HG02642 (cell line): Measurements from ENCODE around the gene CD177.
"Not testable (repeated sequence)": the region's sequence is repeated elsewhere in the genome, so short reads cannot be mapped to it uniquely, and the experiment has no call there.

Experiments
- ATAC-seq: cut with Tn5 transposase; IDR thresholded peaks from one replicate; pipeline ENCODE4 v1.9.1; 2021; ENCODE audit warnings: mild to moderate bottlenecking; ENCODE audit not compliant: unreplicated experiment, poor library complexity

Gene CD177

DNA sequence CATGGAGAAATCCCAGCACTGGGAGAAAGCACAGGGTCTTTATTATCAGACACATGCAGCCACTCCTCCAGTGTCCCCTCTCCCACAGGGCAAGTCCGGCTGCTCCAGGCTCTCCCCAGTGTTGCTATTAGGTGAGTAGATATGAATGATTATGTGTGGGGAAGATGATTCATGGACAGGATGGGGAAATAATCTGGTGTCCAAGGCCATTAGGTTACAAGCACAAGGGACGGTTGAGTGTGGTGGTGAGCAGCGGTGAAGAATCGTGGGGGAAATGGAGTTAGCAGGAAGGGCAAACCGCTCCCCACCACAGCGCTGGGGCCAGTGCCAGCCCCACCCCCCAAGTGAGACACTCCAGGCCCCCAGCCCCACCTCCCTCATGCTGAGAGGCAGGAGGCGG lies 19.0 kb downstream of the CD177 start:
- ATAC-seq: no peak

DNA sequence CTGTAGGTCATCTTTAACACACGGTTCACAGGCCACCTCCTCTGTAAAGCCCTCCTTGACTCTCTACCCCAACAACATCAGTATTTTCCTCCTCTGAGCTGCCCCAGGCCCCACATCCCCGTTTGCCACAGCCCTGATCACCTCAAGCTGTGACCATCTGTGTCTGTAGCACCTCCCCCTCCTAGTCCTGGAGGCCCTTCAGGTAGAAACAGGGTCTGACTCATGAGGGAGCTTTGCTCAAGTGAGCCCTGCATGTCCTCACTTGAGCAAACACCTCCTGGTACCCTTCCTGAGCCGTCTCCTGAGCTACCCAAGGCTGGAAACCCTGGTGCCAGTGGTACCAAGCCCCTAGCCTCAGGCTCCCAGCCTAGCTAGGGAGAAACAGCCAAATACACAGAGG lies 24.1 kb downstream of the CD177 start:
- ATAC-seq: not testable (repeated sequence)

DNA sequence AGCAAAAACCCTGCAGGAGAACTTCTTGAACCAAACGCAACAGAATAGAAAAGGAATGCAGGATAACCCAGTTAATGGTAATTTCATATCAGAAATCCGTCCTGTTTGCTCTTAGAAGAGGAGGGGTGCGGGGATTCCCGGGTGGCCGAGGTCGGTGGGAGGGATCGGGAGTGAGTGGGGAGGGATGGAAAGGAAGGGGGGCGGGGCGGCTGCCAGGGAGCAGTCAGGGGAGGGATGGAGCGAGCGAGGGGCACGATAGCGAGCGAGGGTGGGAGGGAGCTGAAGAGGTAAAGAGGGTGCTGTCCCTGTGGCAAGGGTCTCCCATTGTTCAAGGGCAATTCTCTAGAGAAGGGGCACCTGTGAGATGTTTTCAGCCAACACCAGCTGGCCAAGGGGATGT lies 26.5 kb downstream of the CD177 start:
- ATAC-seq: no peak

DNA sequence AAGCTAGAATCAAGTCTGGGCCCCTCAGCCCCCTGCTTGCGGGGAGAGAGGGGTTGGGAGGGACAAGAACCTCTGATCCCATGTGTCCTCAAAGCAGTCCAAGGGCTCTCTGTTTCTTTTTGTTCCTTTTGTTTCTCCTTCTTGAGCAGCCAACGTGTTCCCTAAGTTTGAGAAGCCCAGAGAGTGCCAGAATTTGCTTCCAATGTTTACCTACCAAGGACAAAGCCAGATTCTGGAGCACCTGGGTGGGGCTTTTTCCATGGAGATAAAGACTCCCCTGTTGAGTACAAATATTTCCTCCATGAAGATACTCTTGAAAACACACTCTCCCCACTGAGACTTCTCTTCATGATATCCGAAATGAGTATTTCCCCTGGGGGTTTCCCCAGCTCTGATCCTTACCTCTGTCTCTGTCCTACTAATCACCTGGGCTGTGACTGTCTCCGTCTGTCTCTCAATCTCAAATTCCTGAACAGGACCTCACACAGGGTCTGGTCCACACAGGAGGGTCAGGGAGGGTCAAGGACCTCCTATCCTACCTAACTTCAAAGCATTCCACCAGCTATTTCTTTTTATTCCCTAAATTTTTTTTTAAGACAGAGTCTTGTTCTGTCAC lies 27.4 kb downstream of the CD177 start:
- no peak for ATAC-seq

DNA sequence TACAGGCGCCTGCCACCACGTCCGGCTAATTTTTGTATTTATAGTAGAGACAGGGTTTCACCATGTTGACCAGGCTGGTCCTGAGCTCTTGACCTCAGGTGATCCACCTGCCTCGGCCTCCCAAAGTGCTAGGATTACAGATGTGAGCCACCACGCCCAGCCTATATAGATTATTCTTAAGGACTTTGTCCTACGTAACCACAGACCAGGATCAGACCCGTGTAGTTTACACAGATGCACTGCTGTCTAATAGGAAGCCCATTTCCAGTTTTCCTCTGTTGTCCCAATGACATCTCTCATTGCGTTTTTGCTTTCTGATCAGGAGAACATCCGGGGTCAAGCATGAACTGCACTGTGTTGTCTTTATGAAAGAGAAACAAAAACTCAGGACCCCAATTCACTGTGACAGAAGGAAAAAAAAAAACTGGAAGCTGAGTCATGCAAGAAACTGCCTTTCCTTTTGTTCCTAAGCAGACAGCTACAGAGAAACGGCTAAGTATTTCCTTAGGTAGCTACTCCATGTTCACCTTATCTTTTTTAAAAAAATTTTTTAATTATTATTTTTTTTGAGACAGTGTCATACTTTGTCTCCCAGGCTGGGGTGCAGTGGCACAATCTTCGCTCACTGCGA lies 29.2 kb downstream of the CD177 start:
- ATAC-seq: not testable (repeated sequence)

DNA sequence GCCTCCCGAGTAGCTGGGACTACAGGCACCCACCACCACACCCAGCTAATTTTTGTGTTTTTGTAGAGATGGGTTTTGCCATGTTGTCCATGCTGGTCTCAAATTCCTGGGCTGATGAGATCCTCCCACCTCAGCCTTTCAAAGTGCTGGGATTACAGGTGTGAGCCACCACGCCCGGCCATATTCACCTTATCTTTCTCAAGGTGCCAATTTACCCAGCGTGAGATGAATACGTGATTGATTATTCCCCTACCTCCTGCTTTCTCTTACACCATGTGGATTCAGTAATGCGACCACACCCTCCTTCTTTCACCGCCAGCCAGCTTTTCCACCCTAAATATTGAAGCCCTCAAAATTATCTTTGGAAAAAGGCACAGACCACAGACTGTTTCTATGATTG lies 29.8 kb downstream of the CD177 start:
- ATAC-seq: not testable (repeated sequence)

DNA sequence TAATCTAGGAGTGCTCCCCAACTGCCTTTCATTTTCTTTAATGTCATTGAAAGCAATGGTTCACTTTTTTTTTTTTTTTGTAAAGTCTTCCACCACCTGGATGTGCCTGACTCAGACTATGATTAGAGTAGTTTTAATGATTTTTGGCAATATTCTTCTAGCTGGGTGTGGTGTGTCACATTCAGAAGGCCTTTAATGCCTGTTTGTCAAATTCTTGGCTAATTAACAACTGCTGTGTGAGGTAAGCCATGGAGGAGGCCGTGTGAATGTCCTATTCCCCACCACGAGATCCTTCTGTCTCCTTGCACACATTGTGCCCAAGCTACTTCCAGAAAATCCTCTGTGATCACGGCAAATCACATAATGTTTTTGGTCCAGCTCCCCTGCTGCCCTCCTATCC lies 30.3 kb downstream of the CD177 start:
- not testable (repeated sequence) for ATAC-seq

DNA sequence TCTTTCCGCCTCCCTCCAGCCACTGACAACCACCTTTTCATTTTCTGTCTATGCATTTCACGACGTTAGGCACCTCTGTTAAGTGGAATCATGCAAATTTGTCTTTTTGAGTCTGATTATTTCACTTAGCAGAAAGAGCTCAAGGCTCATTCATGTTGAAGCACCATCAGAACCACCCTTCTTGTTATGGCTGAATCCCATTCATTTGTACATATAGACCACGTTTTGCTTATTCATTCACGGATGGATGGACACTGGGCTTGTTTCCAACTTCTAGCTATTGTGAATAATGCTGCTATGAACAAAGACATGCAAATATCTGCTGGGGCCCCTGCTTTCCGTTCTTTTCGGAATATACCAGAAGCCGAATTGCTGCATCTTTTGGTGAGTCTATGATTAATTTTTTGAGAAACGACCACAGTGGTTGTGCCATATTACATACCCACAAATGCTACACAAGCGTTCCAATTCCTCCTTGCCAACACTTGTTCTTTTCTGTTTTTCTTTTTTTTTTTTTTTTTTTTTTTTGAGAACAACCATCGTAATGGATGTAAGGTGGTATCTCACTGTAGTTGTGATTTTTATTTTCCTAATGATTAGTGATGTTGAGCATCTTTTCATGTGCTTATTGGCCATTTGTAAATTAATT lies 37.5 kb downstream of the CD177 start:
- not testable (repeated sequence) for ATAC-seq

DNA sequence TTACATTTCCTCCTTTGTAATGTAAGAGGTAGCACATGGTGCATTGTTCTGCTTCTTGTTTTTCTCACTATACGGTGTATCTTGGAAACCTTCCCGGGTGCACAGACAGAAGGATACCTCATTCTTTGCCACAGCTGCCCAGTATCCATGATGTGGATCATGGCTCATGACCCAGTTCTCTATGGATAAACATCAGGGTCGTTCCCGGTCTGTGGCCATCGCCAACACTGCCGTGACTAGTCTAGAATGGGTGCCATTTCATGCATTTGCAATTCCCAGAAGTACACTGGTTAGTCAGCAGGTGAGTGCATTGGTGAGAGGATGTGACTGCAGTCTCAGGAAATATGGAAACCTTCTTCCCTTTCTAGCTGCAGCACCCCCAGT lies 38.1 kb downstream of the CD177 start:
- not testable (repeated sequence) for ATAC-seq

DNA sequence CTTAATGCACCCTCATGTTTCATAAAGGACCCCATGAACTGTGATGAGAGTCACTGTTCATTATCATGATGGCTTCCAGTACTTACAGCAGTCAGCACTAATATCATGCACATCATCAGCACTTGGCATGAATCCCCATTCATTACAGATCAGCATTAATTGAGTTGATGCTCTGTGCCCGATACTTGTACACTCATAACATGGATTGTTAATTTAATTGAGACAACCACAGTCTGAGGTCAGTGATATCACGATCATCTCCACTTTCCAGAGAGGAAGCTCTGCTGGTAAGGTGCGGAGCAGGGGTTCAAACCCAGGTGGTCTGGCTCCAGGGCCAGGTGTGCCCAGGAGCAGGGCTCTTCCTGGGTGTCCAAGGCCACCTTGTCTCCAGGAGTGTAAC lies 40.0 kb downstream of the CD177 start:
- ATAC-seq: not testable (repeated sequence)

DNA sequence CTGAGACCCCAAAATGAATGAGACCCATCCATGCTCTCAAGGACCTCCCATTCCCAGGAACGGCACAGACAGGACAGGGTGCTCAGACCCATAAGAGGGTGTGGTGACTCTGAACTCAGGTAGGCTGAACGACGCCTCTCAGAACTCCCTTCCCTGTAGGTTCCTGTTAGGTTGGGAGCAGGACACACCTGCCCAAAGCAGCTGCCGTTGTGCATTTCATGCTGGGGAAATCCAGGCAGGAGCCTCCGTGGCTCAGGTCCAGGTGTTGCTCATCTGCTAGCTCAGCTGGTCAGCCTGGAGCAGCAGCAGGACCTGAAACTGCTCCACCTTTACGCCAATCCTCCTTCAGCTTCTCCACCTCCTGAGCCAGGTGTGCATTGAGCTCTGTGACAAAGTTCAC lies 42.1 kb downstream of the CD177 start:
- ATAC-seq: no peak

DNA sequence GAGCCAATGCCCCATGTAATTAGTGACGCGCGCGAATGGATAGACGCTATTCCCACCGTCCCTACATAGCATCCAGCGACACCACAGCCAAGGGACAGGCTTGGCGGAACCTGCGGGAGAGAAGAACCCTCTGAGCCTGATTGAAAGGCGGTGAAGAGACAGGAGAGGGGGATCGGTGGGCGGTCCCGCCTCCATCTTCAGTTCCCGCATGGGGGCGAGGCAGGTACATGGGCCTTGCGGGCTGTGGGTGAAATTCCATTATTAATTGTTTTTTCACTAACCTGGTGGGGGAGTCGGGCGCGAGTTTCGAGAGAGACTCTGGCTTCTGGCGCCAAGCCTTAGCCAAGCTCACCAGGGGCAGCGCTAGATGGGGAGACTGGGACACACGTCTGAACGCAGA lies 52.8 kb downstream of the CD177 start:
- no peak for ATAC-seq

DNA sequence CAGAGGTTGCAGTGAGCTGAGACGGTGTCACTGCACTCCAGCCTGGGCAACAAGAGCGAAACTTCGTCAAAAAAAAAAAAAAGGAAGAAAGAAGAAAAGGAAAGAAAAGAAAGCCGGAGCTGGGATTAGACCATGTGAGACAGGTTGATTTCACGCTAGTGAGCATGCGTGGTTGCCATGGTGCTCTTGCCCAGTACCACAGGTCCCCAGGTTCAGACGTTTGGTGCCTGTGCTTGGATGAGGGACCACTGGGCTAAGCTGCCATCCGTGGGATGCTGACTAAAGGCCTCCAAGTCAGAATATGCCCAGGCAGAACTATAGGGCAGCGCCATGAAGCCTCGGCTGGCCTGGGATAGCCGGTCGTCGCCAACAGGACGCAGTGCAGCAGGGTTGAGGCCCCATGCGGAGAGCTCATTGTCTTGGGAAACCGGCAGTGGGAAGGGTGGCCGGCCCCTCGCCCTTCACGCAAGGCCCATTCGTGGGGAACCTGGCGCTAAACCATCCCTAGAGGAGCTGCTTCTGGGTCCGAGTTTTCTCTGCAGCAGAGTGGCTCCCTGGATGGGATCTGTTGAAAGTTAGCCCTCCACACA lies 54.0 kb downstream of the CD177 start:
- no peak for ATAC-seq

DNA sequence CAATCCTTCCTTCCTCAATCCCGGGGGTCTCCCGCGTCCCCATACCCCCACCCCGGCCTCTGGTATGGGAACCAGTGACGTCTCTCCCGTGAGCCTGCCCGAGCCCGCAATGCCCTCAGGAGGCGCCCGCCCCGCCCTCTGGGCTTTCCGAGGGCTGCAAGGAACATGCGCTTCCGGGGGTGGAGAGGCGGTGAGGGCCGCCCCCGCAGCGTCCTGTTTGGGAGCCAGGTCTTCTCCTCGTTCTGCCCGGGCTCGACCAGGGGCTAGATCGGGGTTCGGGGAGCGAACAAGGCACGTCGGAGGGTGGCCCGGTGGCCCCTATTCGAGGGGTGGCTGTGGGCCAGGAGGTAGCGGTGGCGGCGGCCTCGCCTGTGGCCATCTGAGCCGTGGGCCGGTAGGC lies 54.6 kb downstream of the CD177 start:
- ATAC-seq: no peak

DNA sequence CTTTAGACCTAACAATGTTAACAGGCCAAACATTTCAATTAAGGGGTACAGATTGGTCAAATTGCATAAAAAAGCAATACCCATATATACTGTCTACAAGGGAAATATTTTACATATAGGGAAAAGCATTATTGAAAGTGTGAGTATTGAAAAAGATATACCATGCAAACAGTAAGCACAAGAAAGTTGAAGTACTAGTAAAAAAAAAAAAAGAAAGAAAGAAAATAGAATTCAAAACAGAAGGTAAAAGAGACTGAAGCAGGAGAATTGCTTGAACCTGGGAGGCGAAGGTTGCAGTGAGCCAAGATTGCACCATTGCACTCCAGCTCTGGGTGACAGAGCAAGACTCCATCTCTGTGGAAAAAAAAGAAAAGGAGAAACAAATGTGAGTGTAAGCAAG lies 55.9 kb downstream of the CD177 start:
- no peak for ATAC-seq

DNA sequence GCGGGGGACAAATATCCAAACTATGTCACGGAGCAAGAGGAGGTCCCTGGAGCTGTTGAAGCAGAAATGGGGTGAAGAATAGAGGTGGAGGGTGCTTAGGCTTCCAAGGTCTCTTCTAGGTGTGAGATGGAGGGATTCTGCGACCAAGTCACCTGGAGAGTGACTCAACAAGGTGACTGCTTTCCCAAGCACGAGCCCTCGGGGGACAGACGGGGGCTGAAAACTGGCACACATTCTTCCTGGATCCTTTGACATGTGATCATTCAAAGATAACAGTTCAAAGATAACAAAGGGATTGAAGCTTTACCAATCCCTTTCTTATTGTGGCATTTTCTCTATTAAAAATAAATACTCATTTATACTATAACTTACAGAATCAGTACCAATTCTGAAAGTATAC lies 59.0 kb downstream of the CD177 start:
- ATAC-seq: no peak
